ENCODE results near the gene HFE.

HFE gene

GRCh38 chr6:26136321-26136720 lies 49.1 kb downstream of the HFE start:
- DNase-seq (ENCODE audit: low read depth): no peak

DNA sequence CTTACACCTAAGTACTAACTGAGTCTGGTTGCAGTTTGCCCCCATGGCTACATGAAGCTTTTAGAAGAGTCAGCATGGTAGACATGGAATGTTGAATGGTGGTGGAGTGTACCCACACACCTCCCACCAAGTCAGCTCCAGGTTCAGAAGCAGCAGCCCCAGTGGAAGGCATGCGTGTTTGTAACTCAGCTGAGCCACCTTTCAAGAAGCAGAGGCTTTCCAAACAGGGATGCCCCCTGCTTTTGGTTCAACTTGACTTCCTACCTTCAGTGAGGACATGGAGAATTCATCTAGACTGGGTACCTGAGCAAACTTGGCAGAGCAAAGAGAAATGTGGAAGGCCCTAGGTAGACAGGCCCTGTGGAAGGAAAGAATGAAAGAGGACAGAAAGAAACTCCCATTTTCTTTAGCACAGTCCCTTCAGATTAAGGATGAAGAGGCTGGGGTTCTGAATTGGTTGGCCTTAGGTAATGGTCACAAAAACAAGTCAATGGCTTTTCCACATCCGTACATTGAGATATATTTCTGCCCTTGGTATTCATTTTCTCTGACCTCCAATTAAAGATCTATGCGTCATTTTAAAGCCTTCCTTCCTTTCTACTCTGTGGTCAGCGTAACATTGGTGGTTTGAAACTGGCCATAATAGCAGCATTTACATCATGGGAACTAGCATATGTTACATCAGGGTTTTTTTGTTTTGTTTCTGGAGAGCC lies 53.2 kb downstream of the HFE start:
- DNase-seq (ENCODE audit: low read depth): no peak

DNA sequence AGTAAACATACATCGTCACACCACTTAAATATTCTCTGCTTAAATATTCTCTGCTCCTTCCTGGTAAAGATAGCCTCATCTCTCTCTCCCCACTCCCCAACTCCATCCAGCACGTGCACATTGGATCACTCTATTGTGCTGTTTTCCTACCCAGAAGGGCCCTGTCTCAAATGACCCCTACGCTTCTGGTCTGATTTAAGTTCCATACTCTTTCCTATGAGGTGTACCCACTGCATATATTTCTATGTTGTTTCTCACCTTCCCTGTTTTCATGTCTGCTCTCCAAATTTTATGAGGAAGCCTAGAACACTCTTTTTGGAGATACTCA lies 53.7 kb downstream of the HFE start:
- DNase-seq (ENCODE audit: low read depth): no peak

GRCh38 chr6:26141378-26141904 lies 54.2 kb downstream of the HFE start:
- DNase-seq (ENCODE audit: low read depth): no peak

DNA sequence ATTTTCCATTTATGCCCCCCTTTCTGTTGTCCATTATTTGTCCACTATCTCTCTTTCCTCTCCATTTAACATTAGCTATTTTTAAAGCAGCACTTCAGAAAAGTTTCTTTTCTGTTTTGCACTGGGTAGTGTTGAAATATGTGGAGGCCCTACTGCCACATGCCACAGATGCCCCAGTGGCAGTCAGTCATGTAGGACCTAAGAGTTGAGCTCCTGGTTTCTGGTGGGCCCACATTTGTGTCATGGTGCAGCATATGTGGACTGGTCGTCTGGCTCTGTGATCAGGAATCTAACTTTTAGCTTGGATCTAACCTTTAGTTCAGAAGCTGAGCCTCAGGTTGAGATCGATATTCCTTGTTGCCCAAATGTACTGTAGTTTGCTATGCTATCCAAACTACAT lies 54.8 kb downstream of the HFE start:
- no peak for DNase-seq (ENCODE audit: low read depth)

All from activated T-helper 1 cell treated with Interleukin-2 at 50 U/mL for 16 hours (primary cell).